HG03378 (cell line): Measurements from ENCODE around the gene GPR137.

Experiments used
- ATAC-seq: cut with Tn5 transposase; IDR thresholded peaks from one replicate; pipeline ENCODE4 v1.9.1; 2021; ENCODE audit warnings: mild to moderate bottlenecking, moderate library complexity; ENCODE audit not compliant: unreplicated experiment

GPR137 gene

GRCh38 chr11:64249038-64249437 is 36.6 kb upstream of the GPR137 start:
- ATAC-seq = no peak

DNA sequence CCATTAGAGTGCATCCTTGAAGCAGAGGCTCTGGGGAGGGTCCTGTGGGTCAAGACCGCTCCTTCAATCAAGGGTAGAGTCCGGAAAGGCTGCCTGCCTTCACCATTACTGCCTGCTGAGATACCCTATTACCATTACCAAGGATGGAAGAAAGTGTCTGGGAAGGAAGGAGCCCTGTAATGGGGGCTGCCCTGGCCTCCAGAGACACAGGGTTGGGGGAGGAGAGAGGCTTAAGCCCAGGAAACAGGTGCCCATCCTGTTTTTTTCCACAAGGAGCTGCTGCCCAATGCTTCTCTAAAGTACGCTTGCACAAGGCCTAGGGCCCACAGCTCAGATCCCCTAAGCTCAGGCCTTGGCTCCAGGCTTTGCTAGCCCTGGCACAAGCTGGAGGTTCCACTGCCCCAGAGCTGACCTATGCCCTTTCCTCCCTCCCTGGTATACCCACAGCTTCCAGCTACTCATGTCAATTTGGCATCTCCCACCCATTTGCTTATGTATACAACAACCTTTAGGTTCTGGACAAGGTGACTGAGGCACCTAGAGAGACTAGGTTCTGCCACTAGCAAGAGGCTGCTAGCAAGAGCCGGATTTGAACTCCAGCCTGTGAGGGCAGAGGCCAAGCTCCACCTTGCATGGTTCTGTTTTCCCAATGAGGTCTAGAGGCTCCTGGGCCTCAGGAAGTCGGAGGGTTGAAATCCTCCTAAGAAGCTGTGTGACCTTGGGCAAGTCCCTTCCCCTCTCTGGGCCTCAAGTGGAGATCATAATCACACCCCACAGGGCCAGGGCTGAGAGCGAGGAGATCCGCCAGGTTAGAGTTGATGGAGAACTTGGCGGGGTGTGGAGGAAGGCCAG is 35.9 kb upstream of the GPR137 start:
- no peak for ATAC-seq

DNA sequence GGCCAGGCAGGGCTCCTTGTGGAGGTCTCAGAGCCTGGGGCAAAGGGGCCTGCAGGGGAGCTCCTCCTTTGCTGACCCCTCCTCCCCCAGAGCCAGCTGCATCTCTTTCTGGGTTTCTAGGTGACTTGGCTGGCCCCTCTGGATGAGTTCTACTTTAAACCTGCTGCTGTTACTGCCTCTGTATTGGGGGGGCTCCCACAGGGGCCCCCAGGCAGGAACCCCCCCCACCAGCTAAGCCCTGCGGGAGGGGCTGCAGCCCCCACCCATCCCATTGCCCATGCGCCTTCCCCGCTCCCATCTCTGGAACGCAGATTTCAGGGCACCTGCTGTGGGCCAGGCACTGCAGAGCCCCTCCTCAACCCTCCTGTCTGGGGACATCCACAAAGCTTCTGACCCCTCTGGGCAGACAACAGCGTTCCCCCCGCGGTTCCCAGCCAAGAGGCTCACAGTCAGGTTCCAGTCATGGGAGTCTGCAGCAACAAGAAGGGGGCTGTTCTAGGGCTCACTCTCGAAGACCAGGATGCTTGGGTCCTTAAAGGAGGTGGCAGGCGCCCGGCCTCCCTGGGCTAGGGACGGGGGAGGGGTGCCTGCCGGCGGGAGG is 35.1 kb upstream of the GPR137 start:
- ATAC-seq = no peak

- no peak for ATAC-seq
Measured at GRCh38 chr11:64251016-64251752, 34.5 kb upstream of the GPR137 start, which contains the start of gene PLCB3. Gene PLCB3, plus strand, starts transcription at chr11:64251530. Its CDS starts 120 bp downstream, at chr11:64251650.

- no peak for ATAC-seq
Measured at GRCh38 chr11:64251753-64252002, 34.0 kb upstream of the GPR137 start.

GRCh38 chr11:64252003-64252872 is 33.4 kb upstream of the GPR137 start:
- no peak for ATAC-seq

- ATAC-seq = no peak
Measured at GRCh38 chr11:64253043-64253442, 32.6 kb upstream of the GPR137 start.

GRCh38 chr11:64253481-64253880 is 32.2 kb upstream of the GPR137 start:
- ATAC-seq = no peak

DNA sequence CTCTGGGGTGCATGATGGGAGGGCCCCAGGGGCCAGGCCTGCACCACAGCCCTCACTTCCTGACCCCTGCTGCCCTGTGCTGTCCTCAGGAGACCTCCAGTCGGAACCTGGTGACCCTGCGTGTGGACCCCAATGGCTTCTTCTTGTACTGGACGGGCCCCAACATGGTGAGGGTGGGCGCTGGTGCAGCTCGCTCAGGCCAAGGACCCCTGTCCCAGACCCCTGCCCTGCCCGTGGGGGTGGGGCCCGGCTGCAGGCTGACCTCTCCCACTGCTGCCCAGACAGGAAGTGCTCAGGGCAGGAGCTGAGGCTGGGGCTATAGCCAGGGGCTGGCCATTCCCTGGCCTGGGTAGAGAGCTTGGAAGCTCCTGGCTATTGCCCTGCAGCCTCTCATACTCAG is 31.3 kb upstream of the GPR137 start:
- no peak for ATAC-seq

- ATAC-seq = no peak
Measured at GRCh38 chr11:64255135-64256128, 30.2 kb upstream of the GPR137 start.

DNA sequence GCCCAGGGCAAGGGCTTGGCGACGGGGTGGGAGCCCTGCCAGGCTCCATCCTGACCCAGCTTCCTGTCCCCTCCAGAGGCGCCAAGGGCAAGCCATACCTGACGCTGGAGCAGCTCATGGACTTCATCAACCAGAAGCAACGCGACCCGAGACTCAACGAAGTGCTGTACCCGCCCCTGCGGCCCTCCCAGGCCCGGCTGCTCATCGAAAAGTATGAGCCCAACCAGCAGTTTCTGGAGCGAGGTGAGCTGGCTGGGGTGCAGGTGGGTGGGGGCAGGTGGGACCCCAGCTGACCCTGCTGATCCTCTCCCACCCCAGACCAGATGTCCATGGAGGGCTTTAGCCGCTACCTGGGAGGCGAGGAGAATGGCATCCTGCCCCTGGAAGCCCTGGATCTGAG is 29.3 kb upstream of the GPR137 start:
- ATAC-seq = no peak

DNA sequence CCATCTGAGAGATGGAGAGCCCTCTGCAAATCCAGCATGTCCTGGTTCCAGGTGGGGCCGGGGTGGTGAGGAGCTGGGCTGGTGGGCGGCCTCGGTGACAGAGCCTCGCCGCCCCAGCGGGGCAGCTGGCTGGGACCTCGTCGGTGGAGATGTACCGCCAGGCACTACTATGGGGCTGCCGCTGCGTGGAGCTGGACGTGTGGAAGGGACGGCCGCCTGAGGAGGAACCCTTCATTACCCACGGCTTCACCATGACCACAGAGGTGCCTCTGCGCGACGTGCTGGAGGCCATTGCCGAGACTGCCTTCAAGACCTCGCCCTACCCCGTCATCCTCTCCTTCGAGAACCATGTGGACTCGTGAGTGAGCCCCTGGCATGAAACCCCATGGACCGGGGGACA is 27.3 kb upstream of the GPR137 start:
- ATAC-seq = no peak

GRCh38 chr11:64258946-64259532 is 26.6 kb upstream of the GPR137 start:
- no peak for ATAC-seq

DNA sequence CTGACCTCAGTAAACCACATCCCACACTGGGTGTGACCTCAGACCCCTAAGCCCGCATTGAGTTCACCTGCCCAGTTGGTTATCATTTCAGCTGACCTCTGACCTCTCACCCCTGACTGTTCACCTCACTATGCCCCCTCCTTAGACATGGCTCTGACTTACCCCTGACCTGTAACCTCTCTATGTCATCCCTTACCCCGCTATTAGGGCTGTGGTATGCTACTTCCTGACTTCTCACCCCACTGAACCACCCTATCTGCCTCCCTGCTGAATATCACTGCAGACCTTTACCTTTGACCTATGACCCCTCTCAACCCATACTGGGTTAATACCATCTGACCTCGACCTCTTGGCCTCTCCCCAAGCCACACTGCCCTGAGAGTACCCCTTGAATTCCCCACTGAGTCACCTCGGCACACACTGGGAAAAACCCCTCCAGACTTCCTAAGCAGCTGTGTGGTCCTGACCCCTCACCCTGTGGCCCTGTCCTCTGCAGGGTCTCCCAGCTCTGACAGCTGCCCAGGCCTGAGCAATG is 26.0 kb upstream of the GPR137 start:
- no peak for ATAC-seq

DNA sequence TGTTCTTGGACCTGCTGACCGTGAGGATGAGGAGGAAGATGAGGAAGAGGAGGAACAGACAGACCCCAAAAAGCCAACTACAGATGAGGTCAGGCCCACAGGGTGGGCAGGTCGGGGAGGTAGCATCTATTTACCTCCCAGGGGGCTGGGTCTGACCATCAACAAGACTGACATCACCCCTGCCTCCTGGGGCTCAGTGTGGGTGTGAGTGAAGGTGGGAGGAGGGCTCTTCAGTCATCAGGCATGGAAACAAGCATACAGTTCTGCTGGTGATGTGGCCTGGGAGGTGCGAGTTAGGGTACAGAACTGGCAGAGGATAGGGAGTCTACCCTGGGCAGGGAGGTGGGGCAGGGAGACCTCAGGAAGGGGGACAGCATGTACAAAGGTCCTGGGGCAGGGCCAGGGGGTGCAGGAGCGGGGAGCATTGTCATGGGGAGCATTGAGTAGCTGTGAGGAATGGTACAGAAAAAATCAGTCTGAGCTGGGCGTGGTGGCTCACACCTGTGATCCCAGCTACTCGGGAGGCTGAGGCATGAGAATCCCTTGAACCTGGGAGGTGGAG is 25.4 kb upstream of the GPR137 start:
- no peak for ATAC-seq

DNA sequence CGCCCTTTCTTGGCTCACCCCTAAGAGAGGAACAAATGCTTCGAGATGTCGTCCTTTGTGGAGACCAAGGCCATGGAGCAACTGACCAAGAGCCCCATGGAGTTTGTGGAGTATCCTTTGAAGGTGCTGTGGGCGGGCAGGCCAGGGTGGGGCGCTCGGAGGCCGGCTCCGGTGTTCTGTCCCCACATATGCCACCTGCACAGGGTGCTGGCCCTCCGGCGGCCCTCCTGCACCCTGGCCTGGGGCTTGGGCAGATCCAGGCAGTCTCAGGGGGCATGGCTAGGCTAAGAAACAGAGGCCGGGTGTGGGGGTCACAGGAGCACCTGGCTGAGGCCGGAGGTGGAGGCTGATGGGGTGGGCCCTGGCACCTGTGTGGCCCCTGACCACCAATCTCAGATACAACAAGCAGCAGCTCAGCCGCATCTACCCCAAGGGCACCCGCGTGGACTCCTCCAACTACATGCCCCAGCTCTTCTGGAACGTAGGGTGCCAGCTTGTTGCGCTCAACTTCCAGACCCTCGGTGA is 24.0 kb upstream of the GPR137 start:
- ATAC-seq = no peak

DNA sequence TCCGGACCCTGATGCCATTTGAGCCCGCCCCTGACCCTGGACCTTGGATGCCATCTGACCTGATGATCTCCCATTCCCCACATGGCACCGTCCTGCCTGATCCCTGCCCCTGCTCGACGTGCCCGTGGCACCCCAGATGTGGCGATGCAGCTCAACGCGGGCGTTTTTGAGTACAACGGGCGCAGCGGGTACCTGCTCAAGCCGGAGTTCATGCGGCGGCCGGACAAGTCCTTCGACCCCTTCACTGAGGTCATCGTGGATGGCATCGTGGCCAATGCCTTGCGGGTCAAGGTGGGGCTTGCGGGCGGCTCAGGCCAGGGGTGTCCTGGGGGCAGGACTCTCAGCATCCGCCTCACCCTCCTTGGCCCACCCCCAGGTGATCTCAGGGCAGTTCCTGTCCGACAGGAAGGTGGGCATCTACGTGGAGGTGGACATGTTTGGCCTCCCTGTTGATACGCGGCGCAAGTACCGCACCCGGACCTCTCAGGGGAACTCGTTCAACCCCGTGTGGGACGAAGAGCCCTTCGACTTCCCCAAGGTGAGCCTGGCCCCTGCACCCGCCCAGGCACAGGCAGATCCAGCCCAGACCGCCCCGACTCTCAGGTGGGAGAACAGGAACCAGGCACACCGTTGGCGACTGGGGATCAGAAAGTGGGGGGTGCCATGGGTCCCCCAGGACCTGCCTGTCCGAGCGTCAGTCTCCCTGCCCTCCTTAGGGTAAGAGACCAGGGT is 23.2 kb upstream of the GPR137 start:
- ATAC-seq = no peak
